Measurements from ENCODE around the gene RBCK1.

Gene RBCK1

DNA sequence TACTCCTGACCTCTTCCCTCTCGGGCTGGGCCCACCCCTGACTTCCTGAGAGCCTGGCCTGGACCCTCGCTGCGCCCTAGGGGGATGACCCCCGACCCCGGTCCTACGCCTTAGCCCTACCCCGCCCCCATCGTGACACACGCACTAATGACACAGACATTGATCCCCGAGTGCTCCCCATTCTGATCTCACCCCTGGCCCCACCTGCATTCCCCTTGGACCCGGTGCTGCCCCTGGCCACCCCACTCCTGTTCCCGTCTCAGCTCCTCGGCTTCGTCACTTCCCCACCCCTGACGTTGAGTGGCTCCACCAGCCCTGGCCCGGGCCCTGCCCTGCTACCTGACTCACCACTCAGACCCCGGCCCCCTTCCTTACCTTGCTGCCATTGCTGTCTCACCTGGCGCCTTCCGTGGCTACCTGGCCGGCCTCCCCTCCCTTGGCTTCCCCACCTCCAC is 12.1 kb downstream of the RBCK1 start:
- no peak for DNase-seq

DNA sequence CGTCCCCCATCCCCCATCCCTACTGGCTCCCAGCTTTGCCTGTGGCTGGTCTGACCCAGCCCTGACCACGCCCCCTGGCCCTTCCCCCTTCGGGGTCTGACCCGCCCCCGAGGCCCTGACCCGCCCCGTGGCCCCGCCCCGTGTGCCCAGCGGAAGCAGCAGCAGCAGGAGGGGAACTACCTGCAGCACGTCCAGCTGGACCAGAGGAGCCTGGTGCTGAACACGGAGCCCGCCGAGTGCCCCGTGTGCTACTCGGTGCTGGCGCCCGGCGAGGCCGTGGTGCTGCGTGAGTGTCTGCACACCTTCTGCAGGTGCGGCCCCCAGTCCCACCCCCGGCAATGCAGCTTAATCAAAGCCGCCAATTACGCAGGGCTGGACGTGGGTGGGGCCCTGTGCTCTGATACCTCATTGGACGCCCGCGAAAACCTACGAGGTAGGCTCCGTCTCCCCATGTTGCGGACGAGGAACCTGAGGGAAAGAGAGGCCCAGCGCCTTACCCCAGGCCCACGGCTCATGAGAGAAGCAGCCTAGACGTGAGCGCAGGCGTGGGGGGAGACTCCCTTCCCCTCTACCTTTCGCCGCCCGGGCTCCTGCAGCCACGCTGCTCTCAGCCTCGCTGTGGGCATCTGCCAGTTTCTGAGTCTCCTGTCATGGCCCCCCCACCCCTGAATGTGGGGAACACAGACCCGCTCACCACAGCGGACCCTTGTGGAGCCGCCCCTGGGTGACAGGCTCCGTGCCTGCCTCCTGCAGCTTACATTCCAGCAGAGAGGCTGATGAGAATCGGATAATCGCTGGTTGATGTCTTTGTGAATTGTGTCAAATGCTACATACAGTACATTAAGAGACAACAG is 12.8 kb downstream of the RBCK1 start:
- DNase-seq = no peak

DNA sequence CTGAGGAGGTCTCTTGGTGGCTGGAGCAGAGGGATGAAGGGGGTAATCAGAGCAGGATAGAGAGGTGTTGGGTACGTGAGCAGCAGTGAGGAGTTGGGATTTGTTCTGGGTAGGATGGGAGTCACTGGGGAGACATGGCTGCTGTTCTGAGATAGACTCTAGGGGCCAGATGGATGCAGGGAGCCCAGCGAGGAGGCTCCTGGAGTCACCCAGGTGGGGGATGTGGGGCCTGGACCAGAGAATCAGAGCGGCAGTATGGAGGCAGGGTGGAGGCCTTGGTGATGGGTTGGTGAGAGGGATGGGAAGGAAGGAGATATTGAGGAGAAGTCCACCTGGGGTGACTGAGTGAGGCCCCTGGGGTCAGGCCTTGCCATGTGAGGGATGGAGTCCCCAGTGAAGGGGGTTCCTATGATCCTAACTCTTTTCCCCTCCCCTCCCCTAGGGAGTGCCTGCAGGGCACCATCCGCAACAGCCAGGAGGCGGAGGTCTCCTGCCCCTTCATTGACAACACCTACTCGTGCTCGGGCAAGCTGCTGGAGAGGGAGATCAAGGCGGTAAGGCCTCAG is 13.7 kb downstream of the RBCK1 start:
- DNase-seq = no peak

DNA sequence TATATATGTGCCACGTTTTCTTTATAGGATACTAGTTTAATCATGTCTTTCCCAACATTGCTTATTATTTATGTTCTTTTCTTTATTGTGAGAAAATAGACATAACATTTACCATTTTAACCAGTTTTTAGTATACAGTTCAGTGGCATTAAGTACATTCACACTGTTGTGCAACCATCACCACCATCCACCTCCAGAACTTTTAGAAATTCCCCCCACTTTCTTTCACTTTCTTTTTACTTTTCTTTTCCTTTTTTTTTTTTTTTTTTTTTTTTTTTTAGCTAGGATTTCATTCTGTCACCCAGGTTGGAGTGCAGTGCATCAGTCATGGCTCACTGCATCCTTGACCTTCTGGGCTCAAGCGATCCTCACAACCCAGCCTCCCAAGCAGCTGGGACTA is 18.5 kb downstream of the RBCK1 start:
- no peak for DNase-seq

DNA sequence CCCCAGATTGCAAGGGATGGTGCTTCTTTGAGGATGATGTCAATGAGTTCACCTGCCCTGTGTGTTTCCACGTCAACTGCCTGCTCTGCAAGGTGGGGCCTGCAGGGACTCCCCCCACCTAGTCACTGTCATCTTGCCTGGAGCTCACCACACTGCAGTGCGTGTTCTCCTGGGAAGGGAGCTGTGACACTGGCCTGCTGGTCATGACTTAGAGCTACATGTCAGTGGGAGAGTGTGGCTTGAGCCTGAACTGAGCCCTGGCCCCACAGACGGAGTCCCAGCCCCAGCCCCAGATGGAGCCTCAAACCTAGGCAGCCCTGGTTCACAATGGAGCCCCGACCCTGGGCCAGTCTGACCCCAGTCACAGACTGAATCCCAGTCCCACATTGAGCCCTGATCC is 19.3 kb downstream of the RBCK1 start:
- no peak for DNase-seq

DNA sequence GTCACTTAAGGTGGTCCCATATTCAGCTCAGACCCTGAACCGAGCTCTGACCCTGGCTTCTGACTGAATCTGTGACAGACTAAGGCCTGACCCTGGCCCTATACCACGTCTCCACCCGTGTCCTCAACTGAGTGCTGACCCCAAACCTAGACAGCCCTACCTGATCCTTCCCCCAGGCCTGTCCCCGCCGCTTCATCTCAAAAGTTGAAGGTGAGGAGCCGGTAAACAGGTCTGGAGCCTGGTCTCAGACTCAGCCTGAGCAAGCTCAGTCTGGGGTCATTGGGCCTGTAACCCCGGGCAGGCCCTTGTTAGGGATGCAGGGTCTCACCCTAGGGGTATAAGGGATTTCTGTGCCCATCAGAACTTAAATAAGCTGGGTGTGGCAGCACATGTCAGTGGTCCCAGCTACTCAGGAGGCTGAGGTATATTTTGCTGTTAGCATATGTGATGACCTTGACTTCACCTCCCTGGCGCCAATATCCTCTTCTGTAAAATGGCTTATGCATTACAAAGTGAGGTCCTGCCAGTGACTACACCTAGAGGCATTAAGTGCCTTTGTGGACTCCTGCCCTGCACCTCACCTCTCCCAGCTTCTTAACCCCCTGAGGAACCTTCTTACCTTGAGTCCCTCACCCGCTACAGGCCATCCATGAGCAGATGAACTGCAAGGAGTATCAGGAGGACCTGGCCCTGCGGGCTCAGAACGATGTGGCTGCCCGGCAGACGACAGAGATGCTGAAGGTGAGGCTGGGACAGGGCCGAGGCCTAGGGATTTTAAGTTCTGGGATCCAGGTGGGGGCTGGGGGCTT is 20.0 kb downstream of the RBCK1 start:
- no peak for DNase-seq

DNA sequence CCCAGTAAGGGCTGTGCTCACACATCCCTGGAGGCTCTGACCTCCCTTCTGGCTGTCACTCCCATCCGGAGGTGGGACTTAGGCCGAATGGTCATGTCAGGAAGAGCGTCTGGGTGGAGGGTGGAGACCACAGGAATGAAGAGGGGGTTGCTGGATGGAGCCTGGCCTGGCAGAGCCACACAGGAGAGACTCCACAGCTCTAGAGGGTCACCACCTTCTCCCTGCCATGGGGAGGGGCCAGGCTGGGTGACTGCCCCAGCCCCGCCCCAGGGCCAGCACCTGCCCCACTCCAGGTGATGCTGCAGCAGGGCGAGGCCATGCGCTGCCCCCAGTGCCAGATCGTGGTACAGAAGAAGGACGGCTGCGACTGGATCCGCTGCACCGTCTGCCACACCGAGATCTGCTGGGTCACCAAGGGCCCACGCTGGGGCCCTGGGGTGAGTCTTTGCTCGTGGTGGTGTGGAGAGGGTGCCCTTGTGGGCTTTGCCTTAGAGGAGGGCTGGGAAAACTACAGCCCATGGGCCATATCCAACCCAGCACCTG is 20.6 kb downstream of the RBCK1 start:
- no peak for DNase-seq

DNA sequence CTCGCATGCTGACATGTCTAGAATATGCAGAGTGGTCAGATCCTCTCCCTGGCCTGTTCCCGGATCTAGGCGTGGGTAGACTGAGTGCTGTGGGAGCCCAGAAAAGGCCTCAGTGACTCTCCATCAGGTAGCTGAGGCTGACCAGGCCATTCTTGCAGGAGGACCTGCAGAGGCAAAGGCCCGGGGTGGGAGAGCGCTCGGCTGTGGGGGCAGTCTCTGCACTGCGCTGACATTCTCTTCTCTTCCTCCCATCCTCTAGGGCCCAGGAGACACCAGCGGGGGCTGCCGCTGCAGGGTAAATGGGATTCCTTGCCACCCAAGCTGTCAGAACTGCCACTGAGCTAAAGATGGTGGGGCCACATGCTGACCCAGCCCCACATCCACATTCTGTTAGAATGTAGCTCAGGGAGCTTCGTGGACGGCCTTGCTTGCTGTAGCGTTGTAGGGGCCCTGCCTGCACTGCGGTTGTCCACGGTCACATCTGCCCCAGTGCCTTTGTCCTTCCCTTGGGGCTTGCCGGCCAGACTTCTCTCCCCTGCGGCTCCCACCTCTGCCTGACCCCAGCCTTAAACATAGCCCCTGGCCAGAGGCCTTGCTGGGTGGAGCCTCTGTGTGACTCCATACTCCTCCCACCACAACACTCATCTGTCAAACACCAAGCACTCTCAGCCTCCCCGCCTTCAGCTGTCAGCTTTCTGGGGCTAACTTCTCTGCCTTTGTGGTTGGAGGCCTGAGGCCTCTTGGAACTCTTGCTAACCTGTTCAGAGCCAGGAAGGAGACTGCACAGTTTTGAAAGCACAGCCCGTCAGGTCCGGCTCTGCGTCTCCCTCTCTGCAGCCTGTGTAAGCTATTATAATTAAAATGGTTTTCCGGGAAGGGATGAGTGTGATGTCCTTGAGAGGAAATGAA is 22.2 kb downstream of the RBCK1 start:
- DNase-seq = no peak

DNA sequence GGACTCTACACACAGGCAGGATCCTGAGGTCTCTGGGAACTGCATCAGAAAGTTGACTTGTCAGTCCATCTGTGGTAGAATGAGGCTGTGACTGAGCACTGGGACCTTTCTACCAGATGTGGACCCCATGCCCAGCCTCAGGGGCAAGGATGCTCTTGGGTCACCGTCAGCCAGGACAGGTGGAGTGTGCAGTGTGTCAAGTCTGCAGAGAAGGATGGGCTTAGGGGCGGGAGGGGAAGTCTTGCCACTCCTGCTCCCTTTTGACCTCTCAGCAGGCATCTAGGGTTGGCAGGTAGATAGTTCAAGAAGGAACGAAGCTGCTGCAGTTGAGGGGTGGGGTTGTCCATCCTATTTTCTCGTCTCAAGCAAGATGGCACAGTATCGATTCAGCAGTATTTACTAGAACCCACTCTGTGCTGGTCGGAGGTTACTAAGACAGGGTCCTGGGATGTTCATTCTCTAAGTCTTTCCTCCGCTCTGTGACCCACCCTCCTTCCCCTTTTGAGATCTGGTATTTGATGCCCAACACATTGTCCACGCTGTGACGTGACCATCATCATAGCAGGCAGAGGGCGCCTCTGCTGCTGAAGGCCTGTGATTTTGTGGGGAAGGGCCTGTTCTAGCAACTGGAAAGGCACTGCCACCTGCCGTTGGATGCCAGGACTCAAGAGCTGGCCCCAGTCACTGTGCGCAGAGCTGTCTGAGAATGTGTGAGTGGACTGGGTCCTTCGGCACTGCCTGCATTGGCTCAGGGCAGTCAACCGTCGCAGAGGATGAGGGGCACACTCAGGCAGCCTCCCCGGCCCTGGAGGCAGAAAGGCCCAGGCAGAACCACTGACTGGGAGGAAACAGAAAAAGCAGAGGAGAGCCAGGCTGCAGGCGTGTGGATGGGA is 23.2 kb downstream of the RBCK1 start:
- no peak for DNase-seq

DNA sequence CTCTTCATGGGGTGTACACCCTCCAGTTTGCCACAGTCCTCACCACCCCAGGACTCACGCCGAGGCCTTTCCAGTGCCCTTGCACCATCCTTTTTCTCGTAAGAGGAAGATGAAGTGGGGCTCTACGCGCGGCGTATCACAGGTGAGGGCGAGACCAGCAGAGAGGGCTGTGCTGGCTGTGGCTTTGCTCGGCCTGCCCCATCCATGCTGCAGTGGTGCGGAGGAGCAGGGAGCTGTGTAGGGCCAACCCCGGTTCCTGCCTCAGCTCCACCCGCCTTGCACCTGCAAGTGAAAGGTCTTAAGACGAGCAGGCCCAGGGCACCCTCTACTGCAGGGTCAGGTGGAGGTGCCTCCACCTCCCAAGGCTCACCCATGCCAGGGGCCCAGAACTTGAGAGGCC is 24.1 kb downstream of the RBCK1 start:
- no peak for DNase-seq

DNA sequence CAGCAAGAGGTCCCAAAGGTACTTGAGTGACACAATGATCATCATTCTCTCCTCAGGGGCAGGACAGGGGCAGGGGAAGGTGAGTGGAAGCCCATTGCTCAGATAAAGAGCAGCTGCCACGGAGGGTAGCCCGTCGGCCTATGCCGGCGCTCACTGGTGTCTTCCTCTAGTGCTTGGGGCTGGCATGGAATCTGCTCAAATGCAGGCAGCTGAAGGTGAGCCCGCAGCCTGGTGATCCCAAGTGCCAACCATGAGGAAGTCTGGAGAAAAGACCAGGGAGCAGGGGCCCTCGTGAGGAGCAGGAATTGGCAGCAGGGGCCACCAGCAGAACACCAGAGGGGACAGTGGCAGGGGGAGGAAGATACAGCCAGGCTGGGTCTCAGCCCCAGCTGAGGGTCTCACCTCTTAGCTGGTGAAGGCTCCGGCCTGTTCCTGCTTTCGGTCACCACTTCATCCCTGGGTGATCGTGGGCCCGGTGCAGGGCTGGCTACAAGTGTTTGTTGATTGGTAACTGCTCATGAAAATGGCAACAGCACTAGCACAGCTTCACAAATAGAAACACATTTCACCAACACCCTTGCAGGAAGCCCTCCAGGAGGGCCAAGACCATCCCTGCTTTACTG is 24.7 kb downstream of the RBCK1 start:
- DNase-seq = no peak

DNA sequence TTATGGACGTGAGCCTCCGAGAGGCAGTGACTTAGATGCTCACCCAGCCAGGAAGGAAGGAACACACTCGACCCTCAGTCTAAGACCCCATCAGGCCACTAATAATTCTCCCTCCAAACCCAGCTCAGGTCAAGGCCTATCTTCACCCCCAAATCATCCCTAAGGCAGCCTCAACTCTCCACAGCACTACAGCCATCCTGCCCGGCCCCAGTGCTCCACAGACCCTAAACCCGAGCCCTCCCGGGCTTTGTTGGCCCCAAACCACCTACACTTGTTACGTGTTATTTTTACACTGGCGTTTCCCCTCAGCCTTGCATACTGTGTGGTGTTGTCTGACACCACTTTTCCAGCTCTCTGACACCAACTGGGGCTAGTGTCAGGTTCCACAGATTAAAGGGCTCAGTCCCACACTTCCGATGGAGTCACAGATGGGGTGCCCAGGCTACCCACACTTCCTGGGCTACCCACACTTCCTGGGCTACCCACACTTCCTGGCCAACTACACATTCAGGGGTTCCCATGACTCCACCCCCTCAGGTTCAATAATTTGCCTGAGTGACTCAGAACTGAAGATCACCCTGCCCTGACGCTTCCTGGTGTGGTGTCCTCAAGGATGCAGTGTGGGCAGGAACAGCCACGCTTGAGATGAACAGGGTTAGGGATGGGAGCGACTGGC is 25.3 kb downstream of the RBCK1 start:
- DNase-seq = peak; percentile 33

DNA sequence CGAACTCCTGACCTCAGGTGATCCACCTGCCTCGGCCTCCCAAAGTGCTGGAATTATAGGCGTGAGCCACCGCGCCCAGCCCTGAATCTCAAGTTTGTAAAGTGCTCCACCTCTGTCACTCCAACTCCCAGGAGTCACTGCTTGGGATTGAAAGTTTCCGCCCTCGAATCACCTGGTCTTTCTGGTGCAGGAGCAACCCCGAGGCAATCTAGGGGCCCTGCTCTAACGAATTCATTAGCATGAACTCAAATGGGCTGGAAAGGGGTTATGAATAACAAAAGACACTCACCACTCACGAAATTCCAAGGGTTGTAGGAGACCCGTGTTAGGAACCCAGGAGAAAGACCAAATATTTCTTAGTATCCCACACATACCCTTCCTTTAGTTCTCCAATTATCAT is 26.1 kb downstream of the RBCK1 start:
- no peak for DNase-seq

DNA sequence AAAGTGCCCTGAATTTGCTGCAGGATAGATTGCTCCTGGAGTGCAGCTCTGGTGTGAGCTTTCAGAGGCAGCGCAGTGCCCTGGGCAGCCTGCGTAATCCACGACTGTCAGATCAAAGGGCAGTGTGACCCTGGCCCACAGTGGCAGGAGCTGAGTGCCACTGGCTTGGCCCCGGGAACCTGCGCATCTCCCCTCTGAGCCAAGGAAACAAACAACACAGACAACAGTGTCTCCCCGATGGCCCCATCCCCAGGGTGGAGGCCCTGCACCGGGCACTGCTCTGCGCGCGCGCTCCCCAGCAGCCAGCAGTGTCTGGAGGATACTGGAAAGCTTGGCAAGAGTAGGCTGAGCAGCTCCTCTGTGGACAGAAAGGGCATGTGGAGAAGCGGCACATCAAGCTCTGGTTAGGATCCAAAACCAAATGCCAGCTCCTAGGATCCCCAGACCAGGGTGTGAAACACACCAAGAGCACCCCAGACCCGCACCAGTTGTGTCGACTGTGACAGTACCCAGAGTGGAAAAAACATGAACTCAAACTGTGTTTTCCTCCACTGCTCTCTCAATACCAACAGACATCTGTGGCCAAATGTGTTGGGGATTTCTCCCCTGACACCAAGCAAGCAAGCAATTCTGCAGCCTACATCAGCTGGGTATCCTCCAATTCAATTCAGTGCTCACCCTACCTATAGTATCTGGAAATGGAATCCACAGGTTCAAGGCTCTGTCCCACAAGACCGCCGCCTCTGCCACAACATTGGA is 26.7 kb downstream of the RBCK1 start:
- no peak for DNase-seq

DNA sequence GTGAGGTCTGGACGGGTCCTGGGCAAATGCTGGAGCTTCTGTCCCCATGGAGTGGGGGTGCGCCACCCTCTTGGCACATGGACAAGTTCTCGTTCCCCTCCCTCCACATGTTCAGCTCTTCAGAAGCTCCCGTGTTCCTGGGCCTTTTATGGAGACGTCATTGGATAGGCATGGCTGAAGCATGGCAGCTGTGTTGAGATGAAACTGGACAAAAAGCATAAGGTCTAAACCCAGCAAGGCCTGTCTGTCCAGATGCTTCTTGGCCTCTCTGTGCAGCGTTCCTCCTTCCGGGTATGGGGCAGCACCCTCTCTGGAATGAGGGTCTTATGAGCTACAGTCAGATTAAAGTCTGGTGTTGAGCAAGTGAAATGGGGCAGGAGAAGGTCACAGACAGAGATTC is 27.5 kb downstream of the RBCK1 start:
- no peak for DNase-seq

DNA sequence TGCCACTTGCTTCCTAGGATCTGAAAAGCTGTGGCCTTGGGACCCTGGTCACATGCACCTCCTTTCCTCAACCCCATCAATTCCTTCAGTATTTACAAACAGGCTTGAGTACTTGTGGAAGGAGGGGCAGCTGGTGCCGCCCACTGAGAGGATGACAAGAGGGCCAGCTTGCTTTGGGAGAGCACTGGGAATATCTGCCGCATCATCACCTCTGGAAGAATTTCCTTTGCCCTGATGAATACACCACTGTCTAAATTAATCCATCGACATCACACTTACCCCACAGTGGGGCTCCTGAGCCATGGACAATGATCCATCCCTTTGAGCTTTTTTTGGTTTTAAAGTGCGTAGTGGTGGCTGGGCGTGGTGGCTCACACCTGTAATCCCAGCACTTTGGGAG is 28.4 kb downstream of the RBCK1 start:
- no peak for DNase-seq

DNA sequence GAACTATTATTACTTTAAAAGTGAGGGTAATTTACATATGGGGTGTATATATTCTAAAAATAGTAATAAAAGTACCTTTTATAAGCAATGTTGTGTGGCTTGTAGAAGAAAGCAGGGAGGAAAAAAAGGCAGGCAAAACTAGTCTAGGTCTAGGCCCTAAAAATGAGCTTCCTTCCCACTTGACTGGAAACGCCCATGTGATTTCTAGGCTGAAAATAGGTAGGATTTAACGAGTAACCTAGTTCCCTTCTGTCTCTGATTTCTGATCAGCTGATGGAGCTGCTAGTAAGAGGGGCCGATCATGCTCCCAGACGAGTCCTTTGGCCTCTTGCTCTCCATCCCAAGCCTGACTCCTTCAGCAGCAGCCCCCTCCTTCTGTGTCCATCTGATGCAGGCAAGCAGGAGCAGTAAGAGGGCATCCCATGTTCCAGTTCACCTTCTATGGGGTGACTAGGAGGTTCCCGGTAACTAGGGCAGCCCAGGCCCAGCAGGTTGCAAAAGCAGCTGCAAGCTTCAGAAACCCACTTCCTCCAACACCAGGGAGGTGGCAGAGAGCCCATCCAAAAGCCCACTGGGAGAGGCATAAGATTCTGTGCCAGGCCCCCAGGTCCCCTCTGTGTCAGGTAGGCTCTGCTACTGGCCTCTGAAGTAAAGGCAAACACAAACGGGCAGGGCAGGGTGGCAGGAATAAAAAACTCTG is 29.8 kb downstream of the RBCK1 start:
- no peak for DNase-seq

DNA sequence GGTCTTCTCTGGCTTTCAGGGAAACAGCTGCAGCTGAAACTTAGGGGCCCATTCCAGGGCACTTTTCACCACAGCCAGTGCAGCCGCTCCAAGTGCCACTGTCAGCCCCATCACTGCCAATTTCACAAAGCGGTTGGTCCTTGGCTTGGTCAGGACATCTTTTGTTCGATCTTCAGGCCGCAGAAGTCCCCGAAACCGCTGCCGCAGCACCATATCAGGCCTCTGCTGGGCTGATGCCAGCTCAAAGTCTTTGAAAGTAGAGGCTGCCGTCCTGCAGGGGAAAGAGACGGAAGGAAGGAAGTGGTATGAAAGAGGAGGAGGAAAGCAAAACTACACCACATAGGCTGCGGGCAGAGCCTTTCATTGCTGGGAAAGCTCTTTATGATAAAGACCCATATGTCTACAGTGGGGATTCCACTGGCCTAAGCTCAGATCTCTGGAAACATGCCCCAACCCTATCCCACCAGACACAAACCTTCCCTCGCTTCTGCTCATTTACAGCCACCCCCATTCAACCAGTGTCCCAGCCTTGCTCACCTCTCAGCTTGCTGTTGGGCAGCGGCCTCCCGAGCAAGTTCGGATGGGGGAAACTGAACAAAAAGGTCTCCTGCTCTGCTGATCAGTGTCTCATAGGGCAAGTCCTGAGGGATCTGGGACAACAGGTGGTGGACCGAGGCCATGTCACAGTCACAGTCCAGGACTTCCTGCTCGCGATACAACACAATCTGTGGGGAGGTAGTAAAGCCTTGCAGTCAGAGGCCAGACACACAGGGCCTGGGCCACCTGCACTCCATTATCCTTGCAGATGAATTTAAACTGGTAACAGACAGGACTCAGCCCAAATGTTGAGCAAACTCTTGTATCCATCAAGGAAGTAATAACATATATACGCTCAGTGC is 30.7 kb downstream of the RBCK1 start:
- peak; percentile 53 for DNase-seq

Measured in activated effector memory CD4-positive, alpha-beta T cell treated with Interleukin-2 at 50 U/mL for 16 hours (primary cell).